Left lung (tissue), 14 donors: ENCODE measurements around the gene FPR2. TPM values are rescaled to one million over a fixed set of nuclear protein-coding genes. Genes with fewer than 3 reads are reported as not detected.

Source experiments
- ATAC-seq: fragments of 200-7000 bp; cut with Tn5 transposase; one replicate; pipeline ENCODE4 v1.9.1; 2020; ENCODE audit warnings: moderate library complexity
- DNase-seq, 4 donors: peaks; one replicate each; pipeline ENCODE4 v3.0.0-alpha.2; 2013 to 2020
- H3K27ac ChIP-seq, 2 donors: fragments of 200-600 bp; sonication (generic) in 1 of 2; one replicate each; pipeline versions ENCODE4 v1.5.0 to v1.8.0; 2020 to 2021
- H3K27me3 ChIP-seq, 2 donors: fragments of 200-600 bp; sonication (generic) in 1 of 2; one replicate each; pipeline versions ENCODE4 v1.5.0 to v1.8.0; 2020 to 2021
- H3K36me3 ChIP-seq, 2 donors: fragments of 200-600 bp; sonication (generic) in 1 of 2; one replicate each; pipeline versions ENCODE4 v1.5.0 to v1.8.0; 2020 to 2021
- H3K4me1 ChIP-seq, 2 donors: fragments of 200-600 bp; one replicate each; pipeline ENCODE4 v1.8.0; 2021
- H3K4me3 ChIP-seq, 2 donors: fragments of 200-600 bp; sonication (generic) in 1 of 2; one replicate each; pipeline versions ENCODE4 v1.5.0 to v1.8.0; 2020 to 2021; ENCODE audit warnings: mild to moderate bottlenecking in 1 of 2
- H3K9me3 ChIP-seq, 2 donors: fragments of 200-600 bp; sonication (generic) in 1 of 2; one replicate each; pipeline versions ENCODE4 v1.5.0 to v1.8.0; 2020 to 2021
- CTCF ChIP-seq, 2 donors: fragments of 200-600 bp; sonication (generic) in 1 of 2; IDR thresholded peaks; one replicate each; pipeline versions ENCODE4 v1.5.0 to v1.8.0; 2021; ENCODE audit warnings: antibody characterized with exemption in 2 of 2
- intact Hi-C, 2 donors: fragments of 100-400 bp; cut with DNase I; formaldehyde crosslinking; loops; one replicate each; pipeline versions ENCODE4 v1.11.2 to v1.14.2; 2022
- long read RNA-seq, 12 donors: library from polyadenylated mRNA in 2 of 12; unstranded in 2 of 12; transcript quantifications; one replicate each; pipeline ENCODE4 v2.0.0 and lab custom pipeline, GENCODE V29; 2019 to 2026
- polyA plus RNA-seq, 6 donors: library from polyadenylated mRNA; unstranded; fragments of 120-200 nt; gene quantifications; one replicate each; pipeline ENCODE4 v1.2.1, GENCODE V29; 2013; ENCODE audit not compliant: insufficient read length in 6 of 6
- total RNA-seq, 2 donors: library from RNA; stranded (reverse); fragmentation: NEBNext Ultra II Directional; extraction: Animal tissue kit (Norgen Biotek cat#: 25700); gene quantifications; one replicate each; pipeline ENCODE4 v1.2.1, GENCODE V29; 2021
- donor health status: DM: no; HTN: yes; CAD: no.
- donor health status: DM: no; HTN: no; CAD: no.

Gene FPR2
- 10 to 100 TPM in 1 of 2 donors, 1 to 10 TPM in 1; 5.9 to 41.7 TPM for total RNA-seq
- under 1 TPM; 0.14 to 0.52 (median 0.26) TPM for polyA plus RNA-seq
- long read RNA-seq, donor 1, result 0 reads
- long read RNA-seq, donor 2, result 0 reads
- long read RNA-seq, donor 3, partial matches to known transcripts, result 0 of 1 reads
- long read RNA-seq, donor 3, other reads (novel, unspliced or antisense), result 0 of 1 reads
- long read RNA-seq, donor 4, partial matches to known transcripts, result 0 of 2 reads
- long read RNA-seq, donor 4, other reads (novel, unspliced or antisense), result 0 of 2 reads
- long read RNA-seq, donor 5, result 0 reads
- long read RNA-seq, donor 6, result 0 reads
- long read RNA-seq, donor 7, result 0 reads
- long read RNA-seq, donor 8, result 0 reads
- long read RNA-seq, donor 9, result 0 reads
- long read RNA-seq, donor 10, transcript FPR2-201 (2 exons, 2,262 nt), result major isoform, 8 of 12 reads
- long read RNA-seq, donor 10, partial matches to known transcripts, result 2 of 12 reads
- long read RNA-seq, donor 10, other reads (novel, unspliced or antisense), result 0 of 12 reads
- long read RNA-seq, donor 11, result 0 reads
- long read RNA-seq, donor 12, result 0 reads

DNA sequence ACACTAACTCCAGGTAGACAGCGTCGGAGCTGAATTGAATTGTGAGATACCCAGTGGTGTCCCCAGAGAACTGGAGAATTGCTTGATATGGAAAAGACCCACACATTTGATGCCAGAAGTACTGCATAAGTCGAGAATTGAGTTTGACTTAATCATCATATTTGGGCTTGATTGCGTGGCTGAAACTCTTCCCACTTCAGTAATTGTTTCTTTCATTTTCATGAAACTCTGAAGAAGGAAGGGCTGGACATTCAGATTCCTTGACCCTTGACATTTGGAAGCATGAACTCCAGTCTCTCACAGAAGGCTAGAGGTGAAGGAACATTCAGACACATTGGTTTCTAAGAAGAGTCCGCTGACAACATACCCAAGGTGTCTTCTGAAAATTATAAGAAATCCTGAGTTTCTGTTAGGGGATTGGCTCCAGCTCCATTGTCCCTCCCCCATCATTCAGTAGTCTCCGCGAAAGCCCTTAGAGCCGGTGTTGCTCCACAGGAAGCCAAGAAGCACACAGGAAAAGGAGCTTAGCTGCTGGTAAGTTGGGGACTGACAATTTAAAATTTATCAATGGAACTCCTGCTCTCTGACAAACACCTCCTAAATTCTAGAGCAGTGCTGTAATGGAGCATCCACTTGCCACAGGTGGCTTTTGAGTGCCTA, at the start of gene FPR2:
TSS of gene FPR2 (plus strand) at position 484 of the 660 bp plus-strand sequence. CDS start 7,479 bp downstream, outside the sequence.
- Histone ChIP-seq H3K27ac (peak within 1 kb of the TSS in 1 of 2 donors; percentile 85), H3K4me1 (peaks cover 0 to 20% of the 10 kb centered on the region in 2 donors), H3K27me3 (peaks cover 0 to 12% of the 10 kb centered on the region in 2 donors), H3K4me3 (peak within 1 kb of the TSS in 1 of 2 donors; percentile 41), H3K36me3 (no peaks in the 10 kb centered on the region), H3K9me3 (no peaks in the 10 kb centered on the region)
- TF ChIP-seq CTCF (IDR thresholded peaks at IDR 0.05), result no peak
- intact Hi-C loops, result no loop called here
- no peak for DNase-seq
- peak; percentile 22 for ATAC-seq

DNA sequence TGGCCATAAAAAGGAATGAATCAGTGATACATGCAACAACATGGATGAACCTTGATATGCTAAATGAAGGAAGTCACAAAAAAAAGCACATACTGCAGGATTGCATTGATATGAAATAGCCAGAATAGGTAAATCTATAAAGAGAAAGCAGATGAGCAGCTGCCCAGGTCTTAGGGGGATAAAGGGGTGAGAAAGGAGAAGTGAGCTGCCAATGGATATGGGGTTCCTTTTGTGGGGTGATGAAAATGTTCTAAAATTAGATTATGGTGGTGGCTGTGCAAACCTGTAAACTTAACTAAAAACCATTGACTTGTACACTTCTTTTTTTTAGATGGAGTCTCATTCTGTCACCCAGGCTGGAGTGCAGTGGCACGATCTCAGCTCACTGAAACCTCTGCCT, 49.3 kb upstream of the FPR2 start:
- no peak overlapping the region for H3K27ac ChIP-seq
- DNase-seq (no peak), ATAC-seq (no peak)
- peaks cover 0 to 12% of the 10 kb centered on the region in 2 donors for H3K27me3 ChIP-seq
- H3K4me3 ChIP-seq, result no peak overlapping the region
- H3K4me1 ChIP-seq, result no peaks in the 10 kb centered on the region
- H3K9me3 ChIP-seq, result no peaks in the 10 kb centered on the region
- intact Hi-C loops, result no loop called here
- H3K36me3 ChIP-seq, result peaks cover 0 to 9% of the 10 kb centered on the region in 2 donors
- no peak for TF ChIP-seq CTCF (IDR thresholded peaks at IDR 0.05)

- Histone ChIP-seq H3K27ac (no peak overlapping the region), H3K4me1 (no peaks in the 10 kb centered on the region), H3K9me3 (no peaks in the 10 kb centered on the region), H3K36me3 (no peaks in the 10 kb centered on the region), H3K4me3 (no peak overlapping the region), H3K27me3 (peaks cover 0 to 21% of the 10 kb centered on the region in 2 donors)
- DNase-seq, result no peak
- intact Hi-C loops, result no loop called here
- peak; percentile 58 for ATAC-seq
- no peak for TF ChIP-seq CTCF (IDR thresholded peaks at IDR 0.05)
Observed at GRCh38 chr19:51712461-51713081, 48.4 kb upstream of the FPR2 start.

DNA sequence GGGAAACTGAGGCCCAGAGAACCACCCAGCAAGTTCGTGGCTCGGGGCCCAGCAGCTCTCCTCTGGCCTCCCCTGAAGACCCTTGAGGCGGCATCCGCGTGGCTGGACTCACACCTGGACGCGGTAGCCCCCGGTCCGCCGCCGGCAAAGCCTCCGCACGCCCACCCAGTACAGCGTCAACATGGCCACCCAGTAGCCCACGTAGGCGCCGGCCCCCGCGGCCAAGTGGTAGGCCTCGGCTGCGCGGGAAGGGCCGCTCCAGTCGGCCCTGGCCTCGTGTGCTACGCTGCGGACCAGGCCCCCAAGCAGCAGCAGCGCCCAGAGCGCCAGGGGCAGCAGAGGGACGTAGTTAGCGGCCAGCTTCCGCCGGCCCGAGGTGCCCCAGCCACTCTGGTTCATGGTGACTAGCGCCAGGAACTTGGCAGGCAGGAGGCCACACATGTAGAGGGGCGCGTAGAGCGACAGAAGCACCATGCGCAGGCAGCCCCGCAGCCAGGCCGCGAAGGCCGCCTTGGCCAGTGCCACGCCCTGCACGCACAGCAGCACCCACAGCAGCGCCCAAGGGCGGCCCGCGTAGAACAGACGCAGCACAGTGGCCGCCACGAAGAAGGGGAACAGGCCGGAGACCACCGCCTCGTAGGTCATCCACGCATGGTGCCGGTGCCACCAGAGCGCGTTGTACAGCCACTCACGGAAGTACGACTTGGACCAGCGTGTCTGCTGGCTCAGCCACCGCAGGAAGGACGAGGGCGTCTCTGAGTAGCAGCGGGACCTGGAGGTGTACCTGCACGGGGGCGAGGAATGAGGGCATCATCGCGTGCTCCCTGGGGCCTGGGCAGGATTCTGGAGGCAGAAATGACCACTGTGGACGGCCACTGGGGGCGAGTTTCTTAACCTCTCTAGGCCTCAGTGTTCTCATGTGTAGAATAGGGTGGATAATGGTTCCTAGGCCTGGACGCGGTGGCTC, 47.4 kb upstream of the FPR2 start:
- no peak for ATAC-seq
- H3K9me3 ChIP-seq, result no peaks in the 10 kb centered on the region
- intact Hi-C loops, result no loop called here
- no peak for DNase-seq
- H3K4me3 ChIP-seq, result no peak overlapping the region
- H3K27me3 ChIP-seq, result peaks cover 4 to 31% of the 10 kb centered on the region in 2 donors
- H3K4me1 ChIP-seq, result no peaks in the 10 kb centered on the region
- H3K36me3 ChIP-seq, result no peaks in the 10 kb centered on the region
- H3K27ac ChIP-seq, result no peak overlapping the region
- TF ChIP-seq CTCF (IDR thresholded peaks at IDR 0.05), result no peak
